VCaP (cell line): ENCODE measurements around the gene UMOD.

Experiments used
- H3K27ac ChIP-seq: fragments of 450-650 bp; 2 replicates; pipeline ENCODE4 v1.5.1; 2017
- CTCF ChIP-seq: fragments of 450-650 bp; conservative IDR thresholded peaks from 2 replicates; pipeline ENCODE4 v1.5.1; 2017; ENCODE audit warnings: mild to moderate bottlenecking, moderate library complexity

UMOD gene

GRCh38 chr16:20344611-20345010 is 7.9 kb downstream of the UMOD start:
- TF ChIP-seq CTCF = no peak
- H3K27ac ChIP-seq = no peak overlapping the region

DNA sequence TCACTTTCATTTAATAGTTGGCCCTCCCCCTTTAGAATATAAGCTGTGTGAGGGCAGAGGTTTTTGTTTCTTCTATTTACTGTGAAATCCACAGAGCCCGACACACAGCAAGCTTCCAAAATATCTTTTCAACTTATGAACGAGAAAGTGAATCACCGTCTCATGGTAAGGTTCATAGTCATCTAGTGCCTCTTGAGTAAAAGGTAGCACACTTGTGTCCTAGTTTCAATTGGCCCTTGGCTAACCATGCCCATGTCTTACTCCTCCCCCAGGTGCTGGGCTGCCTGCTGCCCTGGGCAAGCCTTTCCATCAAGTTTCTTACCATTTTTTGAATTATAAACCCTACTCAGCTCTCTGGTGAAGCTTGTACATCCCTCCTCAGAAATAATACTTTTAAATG is 12.8 kb downstream of the UMOD start:
- H3K27ac ChIP-seq = no peak overlapping the region
- TF ChIP-seq CTCF = no peak

- no peak overlapping the region for H3K27ac ChIP-seq
- TF ChIP-seq CTCF = no peak
Measured at GRCh38 chr16:20336955-20337354, 15.6 kb downstream of the UMOD start.

- H3K27ac ChIP-seq = no peak overlapping the region
- no peak for TF ChIP-seq CTCF
Measured at GRCh38 chr16:20334396-20334795, 18.1 kb downstream of the UMOD start.

GRCh38 chr16:20333120-20333519 is 19.4 kb downstream of the UMOD start:
- TF ChIP-seq CTCF = no peak
- H3K27ac ChIP-seq = no peak overlapping the region

GRCh38 chr16:20332411-20332810 is 20.1 kb downstream of the UMOD start:
- TF ChIP-seq CTCF = no peak

GRCh38 chr16:20331635-20332034 is 20.9 kb downstream of the UMOD start:
- no peak for TF ChIP-seq CTCF
- no peak overlapping the region for H3K27ac ChIP-seq

More at GRCh38 chr16:20332411-20332810, 20.1 kb downstream of the UMOD start:
- no peak overlapping the region for H3K27ac ChIP-seq
